CD4-positive, alpha-beta T cell (primary cell): ENCODE results near the gene TEX22. TPM values are rescaled to one million over a fixed set of nuclear protein-coding genes. Genes with fewer than 3 reads are reported as not detected.

ENCODE experiments used
- ATAC-seq: fragments of 200-7000 bp; cut with Tn5 transposase; one replicate; pipeline ENCODE4 v1.10.0; 2022; ENCODE audit warnings: mild to moderate bottlenecking; ENCODE audit not compliant: poor library complexity
- CTCF ChIA-PET: fragments of 350-600 bp; sonication (Branson Sonifier 250); formaldehyde crosslinking; loops from one replicate; lab custom pipeline; 2021; ENCODE audit warnings: antibody characterized with exemption, inconsistent platforms; lab: Charles Lee
- POLR2A ChIA-PET: fragments of 350-600 bp; sonication (Branson Sonifier 250); formaldehyde crosslinking; loops from one replicate; lab custom pipeline; 2021; ENCODE audit warnings: antibody characterized with exemption, inconsistent platforms; lab: Charles Lee
- DNase-seq, 14 experiments: peaks; one replicate each; pipeline ENCODE4 v3.0.0-alpha.2; 2013 to 2020; ENCODE audit warnings: mixed read lengths in 2 of 14
- H3K27ac ChIP-seq, 2 donors: one replicate each; pipeline versions ENCODE4 v1.5.1 to v1.7.0; 2013; ENCODE audit warnings: low read length in 2 of 2, low read depth in 1 of 2, mild to moderate bottlenecking in 1 of 2
- H3K27me3 ChIP-seq, 2 experiments: 1 replicate in 1 of 2; 2 replicates in 1 of 2; pipeline versions ENCODE4 v1.6.1 to v1.7.0; 2013; ENCODE audit warnings: low read length in 2 of 2, control low read depth in 1 of 2, mild to moderate bottlenecking in 1 of 2, moderate library complexity in 1 of 2; ENCODE audit not compliant: insufficient read depth in 2 of 2, control insufficient read depth in 1 of 2
- H3K36me3 ChIP-seq: one replicate; pipeline ENCODE4 v1.6.1; 2013; ENCODE audit warnings: low read length, control low read depth; ENCODE audit not compliant: insufficient read depth
- H3K4me1 ChIP-seq: one replicate; pipeline ENCODE4 v1.6.1; 2013; ENCODE audit warnings: low read length, control low read depth; ENCODE audit not compliant: insufficient read depth
- H3K4me3 ChIP-seq: one replicate; pipeline ENCODE4 v1.5.1; 2013; ENCODE audit warnings: mild to moderate bottlenecking, low read length, moderate library complexity
- H3K9me3 ChIP-seq, 2 experiments: 1 replicate in 1 of 2; 2 replicates in 1 of 2; pipeline versions ENCODE4 v1.6.1 to v1.7.0; 2013; ENCODE audit warnings: low read length in 2 of 2, mild to moderate bottlenecking in 2 of 2, control low read depth in 1 of 2, moderate library complexity in 1 of 2; ENCODE audit not compliant: control insufficient read depth in 1 of 2, insufficient read depth in 1 of 2
- H3K27ac Mint-ChIP-seq: one replicate; pipeline ENCODE4 v1.8.0; 2020; ENCODE audit warnings: mixed read lengths
- H3K27me3 Mint-ChIP-seq: one replicate; pipeline ENCODE4 v1.8.0; 2021; ENCODE audit warnings: mixed read lengths
- H3K36me3 Mint-ChIP-seq: one replicate; pipeline ENCODE4 v1.8.0; 2021; ENCODE audit warnings: low read depth, mixed read lengths
- H3K4me1 Mint-ChIP-seq: one replicate; pipeline ENCODE4 v1.8.0; 2021; ENCODE audit warnings: low read depth, mixed read lengths
- H3K4me3 Mint-ChIP-seq: one replicate; pipeline ENCODE4 v1.8.0; 2020; ENCODE audit warnings: mild to moderate bottlenecking, mixed read lengths
- H3K9me3 Mint-ChIP-seq: one replicate; pipeline ENCODE4 v1.8.0; 2020; ENCODE audit warnings: mixed read lengths
- intact Hi-C, 2 experiments: fragments of 100-400 bp; cut with DNase I in 1 of 2; cut with micrococcal nuclease in 1 of 2; formaldehyde crosslinking; loops; one replicate each; pipeline versions ENCODE4 v1.15.1 to v1.9.0; 2023 to 2025; cut with DNase I, micrococcal nuclease
- total RNA-seq, 174 experiments: library from RNA in 2 of 174; stranded (reverse) in 2 of 174; gene quantifications; one replicate each; pipeline ENCODE4 v1.2.3 and lab custom pipeline; 2021 to 2026
- TF ChIP-seq, protein P1 (sequence below): fragments of 200-600 bp; IDR thresholded peaks from one replicate; pipeline ENCODE4 v1.8.0; 2022; ENCODE audit warnings: antibody characterized with exemption, mild to moderate bottlenecking

TEX22 gene
- total RNA-seq, 2 experiments from 2014 or later, result 1.3 to 2.8 TPM

DNA sequence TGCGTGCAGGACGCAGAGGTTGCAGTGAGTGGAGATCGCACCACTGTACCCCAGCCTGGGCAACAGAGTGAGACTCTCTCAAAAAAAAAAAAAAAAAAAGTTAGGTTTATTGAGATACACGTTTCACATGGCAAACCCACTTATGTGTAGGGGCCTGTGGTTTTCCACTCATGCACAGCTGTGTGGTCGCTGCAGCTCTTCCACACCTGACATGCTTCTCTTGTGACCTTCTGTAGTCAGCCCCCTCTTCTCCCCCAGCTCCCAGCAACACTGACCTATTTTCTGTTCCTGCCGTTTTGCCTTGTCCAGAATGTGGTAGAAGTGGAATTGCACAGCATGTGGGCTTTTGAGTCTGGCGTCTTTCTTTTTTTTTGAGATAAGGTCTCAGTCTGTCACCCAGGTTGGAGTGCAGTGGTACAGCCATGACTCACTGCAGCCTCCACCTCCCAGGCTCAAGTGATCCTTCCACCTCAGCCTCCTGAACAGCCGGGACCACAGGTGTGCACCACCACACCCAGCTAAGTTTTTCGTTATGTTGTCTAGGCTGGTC lies 29.7 kb downstream of the TEX22 start:
- Mint-ChIP-seq H3K27me3 (no peaks in the 10 kb centered on the region), H3K36me3 (peaks cover 38% of the 10 kb centered on the region), H3K9me3 (no peaks in the 10 kb centered on the region), H3K4me1 (peaks cover 10% of the 10 kb centered on the region), H3K27ac (no peak overlapping the region), H3K4me3 (no peak overlapping the region)
- TF ChIP-seq, protein P1, sequence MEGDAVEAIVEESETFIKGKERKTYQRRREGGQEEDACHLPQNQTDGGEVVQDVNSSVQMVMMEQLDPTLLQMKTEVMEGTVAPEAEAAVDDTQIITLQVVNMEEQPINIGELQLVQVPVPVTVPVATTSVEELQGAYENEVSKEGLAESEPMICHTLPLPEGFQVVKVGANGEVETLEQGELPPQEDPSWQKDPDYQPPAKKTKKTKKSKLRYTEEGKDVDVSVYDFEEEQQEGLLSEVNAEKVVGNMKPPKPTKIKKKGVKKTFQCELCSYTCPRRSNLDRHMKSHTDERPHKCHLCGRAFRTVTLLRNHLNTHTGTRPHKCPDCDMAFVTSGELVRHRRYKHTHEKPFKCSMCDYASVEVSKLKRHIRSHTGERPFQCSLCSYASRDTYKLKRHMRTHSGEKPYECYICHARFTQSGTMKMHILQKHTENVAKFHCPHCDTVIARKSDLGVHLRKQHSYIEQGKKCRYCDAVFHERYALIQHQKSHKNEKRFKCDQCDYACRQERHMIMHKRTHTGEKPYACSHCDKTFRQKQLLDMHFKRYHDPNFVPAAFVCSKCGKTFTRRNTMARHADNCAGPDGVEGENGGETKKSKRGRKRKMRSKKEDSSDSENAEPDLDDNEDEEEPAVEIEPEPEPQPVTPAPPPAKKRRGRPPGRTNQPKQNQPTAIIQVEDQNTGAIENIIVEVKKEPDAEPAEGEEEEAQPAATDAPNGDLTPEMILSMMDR, result no peak
- ChIA-PET CTCF (interaction anchor here (0.8 kb wide), 1 partner anchor 61 kb away, joined by 3 read pairs; no protein-coding TSS in a partner anchor), POLR2A (no interaction called here)
- Histone ChIP-seq H3K4me1 (no peaks in the 10 kb centered on the region), H3K27me3 (no peaks in the 10 kb centered on the region), H3K4me3 (no peak overlapping the region), H3K36me3 (peaks cover 20% of the 10 kb centered on the region), H3K9me3 (peaks cover 0 to 22% of the 10 kb centered on the region in 2 experiments), H3K27ac (no peak overlapping the region)
- intact Hi-C loops, result loop anchor here in 1 of 2 experiments (10.0 kb wide), 1 partner anchor 53 kb away; no protein-coding TSS in a partner anchor
- DNase-seq (no peak), ATAC-seq (no peak)

DNA sequence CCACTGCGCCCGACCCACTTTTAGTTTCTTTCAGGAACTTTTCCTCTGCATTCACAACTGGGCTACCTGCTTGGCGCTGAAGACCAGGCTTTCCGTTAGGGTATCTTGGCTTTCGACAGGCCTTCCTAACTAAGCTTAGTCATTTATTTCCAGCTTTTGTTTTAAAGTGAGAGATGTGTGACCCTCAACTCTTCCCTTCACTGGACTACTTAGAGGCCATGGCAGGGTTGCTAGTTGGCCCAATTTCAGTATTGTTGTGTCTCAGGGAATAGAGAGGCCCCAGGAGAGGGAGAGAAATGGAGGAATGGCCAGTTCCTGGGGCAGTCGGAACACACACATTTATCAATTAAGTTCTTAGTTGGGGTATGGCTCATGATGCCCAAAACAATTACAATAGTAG lies 31.7 kb downstream of the TEX22 start:
- CTCF ChIA-PET, result interaction anchor here (0.8 to 1.2 kb wide), 2 partner anchors 18 to 60 kb away, joined by 4 read pairs; no protein-coding TSS in a partner anchor
- H3K9me3 Mint-ChIP-seq, result no peaks in the 10 kb centered on the region
- Histone ChIP-seq H3K9me3 (peaks cover 0 to 22% of the 10 kb centered on the region in 2 experiments), H3K36me3 (peaks cover 18% of the 10 kb centered on the region), H3K4me3 (no peak overlapping the region), H3K4me1 (no peaks in the 10 kb centered on the region), H3K27ac (no peak overlapping the region), H3K27me3 (no peaks in the 10 kb centered on the region)
- ATAC-seq, result no peak
- POLR2A ChIA-PET, result interaction anchor here (1.6 kb wide), 1 partner anchor 17 kb away, joined by 3 read pairs; no protein-coding TSS in a partner anchor
- DNase-seq, result no peak
- H3K27ac Mint-ChIP-seq, result no peak overlapping the region
- TF ChIP-seq, protein P1, result no peak
- peaks cover 10% of the 10 kb centered on the region for H3K4me1 Mint-ChIP-seq
- intact Hi-C loops, result loop anchor here in 1 of 2 experiments (5.0 kb wide), 1 partner anchor 87 kb away; no protein-coding TSS in a partner anchor
- peaks cover 38% of the 10 kb centered on the region for H3K36me3 Mint-ChIP-seq
- H3K27me3 Mint-ChIP-seq, result no peaks in the 10 kb centered on the region
- no peak overlapping the region for H3K4me3 Mint-ChIP-seq

DNA sequence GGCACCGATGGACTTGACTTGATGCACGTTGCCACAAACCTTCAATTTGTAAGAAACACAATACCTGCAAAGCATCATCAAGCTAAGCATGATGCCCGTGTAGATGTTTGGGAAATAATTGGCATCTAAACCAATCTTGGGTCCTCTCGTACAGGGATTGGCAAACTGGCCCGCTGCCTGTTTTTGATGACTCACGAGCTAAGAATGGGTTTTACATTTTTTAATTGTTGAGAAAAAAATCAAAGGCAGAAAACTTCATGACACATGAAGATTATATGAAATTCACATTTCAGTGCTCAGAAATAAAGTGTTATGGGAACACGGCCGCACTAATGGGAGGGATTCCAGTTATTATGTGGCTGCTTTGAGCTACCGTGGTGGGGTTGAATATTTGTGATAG lies 32.2 kb downstream of the TEX22 start:
- Histone ChIP-seq H3K27ac (no peak overlapping the region), H3K27me3 (no peaks in the 10 kb centered on the region), H3K4me3 (no peak overlapping the region), H3K4me1 (no peaks in the 10 kb centered on the region), H3K9me3 (peaks cover 0 to 22% of the 10 kb centered on the region in 2 experiments), H3K36me3 (peaks cover 16% of the 10 kb centered on the region)
- Mint-ChIP-seq H3K4me1 (peaks cover 12% of the 10 kb centered on the region), H3K27ac (no peak overlapping the region), H3K27me3 (no peaks in the 10 kb centered on the region), H3K4me3 (no peak overlapping the region), H3K36me3 (peaks cover 38% of the 10 kb centered on the region), H3K9me3 (no peaks in the 10 kb centered on the region)
- ATAC-seq, result no peak
- TF ChIP-seq, protein P1, result no peak
- POLR2A ChIA-PET, result interaction anchor here (1.6 kb wide), 1 partner anchor 16 kb away, joined by 3 read pairs; no protein-coding TSS in a partner anchor
- CTCF ChIA-PET, result interaction anchor here (0.8 to 1.2 kb wide), 2 partner anchors 18 to 60 kb away, joined by 4 read pairs; no protein-coding TSS in a partner anchor
- intact Hi-C loops, result loop anchor here in 1 of 2 experiments (5.0 kb wide), 1 partner anchor 87 kb away; no protein-coding TSS in a partner anchor
- no peak for DNase-seq
